HepG2 (cell line): ENCODE data around the gene CECR2.

Experiments
- NR3C1 ChIP-seq: sonication (generic); formaldehyde crosslinking; IDR thresholded peaks from 2 replicates; pipeline ENCODE4 v1.4.0; 2020; ENCODE audit warnings: missing genetic modification reagents
- ZBTB42 ChIP-seq: sonication (generic); formaldehyde crosslinking; IDR thresholded peaks from 2 replicates; pipeline ENCODE4 v1.5.0; 2020; ENCODE audit warnings: mild to moderate bottlenecking, missing genetic modification reagents
- ZNF274 ChIP-seq: sonication (generic); formaldehyde crosslinking; IDR thresholded peaks from 2 replicates; pipeline ENCODE4 v1.5.1; 2020; ENCODE audit warnings: mild to moderate bottlenecking, missing genetic modification reagents
- TF ChIP-seq, protein P1 (sequence below): sonication (generic); formaldehyde crosslinking; IDR thresholded peaks from 2 replicates; pipeline ENCODE4 v1.5.0; 2020; ENCODE audit warnings: mild to moderate bottlenecking, missing genetic modification reagents, moderate library complexity
- TF ChIP-seq, protein P2 (sequence below): sonication (generic); formaldehyde crosslinking; IDR thresholded peaks from 2 replicates; pipeline ENCODE4 v1.4.0; 2020; ENCODE audit warnings: missing genetic modification reagents

DNA sequence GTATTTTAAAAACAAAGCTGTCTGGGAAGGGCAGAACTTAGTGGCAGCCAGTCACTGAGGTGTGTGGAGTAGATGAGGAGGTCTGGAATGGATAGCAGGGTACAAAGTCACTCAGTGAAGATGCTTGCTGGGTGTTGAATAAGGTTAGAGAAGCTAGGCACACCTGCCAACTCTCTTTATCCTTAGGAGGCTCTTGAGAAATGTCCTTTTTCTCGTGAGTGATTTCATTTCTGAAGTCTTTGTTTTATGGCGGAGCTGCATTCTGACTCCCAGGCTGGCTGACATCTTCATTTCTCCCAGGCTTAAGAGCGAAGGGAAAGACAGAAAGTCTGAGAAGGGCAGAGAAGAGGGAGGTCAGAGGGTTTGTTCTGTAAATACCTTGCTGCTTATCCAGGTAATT, 31.0 kb downstream of the CECR2 start:
- TF ChIP-seq, protein P1, sequence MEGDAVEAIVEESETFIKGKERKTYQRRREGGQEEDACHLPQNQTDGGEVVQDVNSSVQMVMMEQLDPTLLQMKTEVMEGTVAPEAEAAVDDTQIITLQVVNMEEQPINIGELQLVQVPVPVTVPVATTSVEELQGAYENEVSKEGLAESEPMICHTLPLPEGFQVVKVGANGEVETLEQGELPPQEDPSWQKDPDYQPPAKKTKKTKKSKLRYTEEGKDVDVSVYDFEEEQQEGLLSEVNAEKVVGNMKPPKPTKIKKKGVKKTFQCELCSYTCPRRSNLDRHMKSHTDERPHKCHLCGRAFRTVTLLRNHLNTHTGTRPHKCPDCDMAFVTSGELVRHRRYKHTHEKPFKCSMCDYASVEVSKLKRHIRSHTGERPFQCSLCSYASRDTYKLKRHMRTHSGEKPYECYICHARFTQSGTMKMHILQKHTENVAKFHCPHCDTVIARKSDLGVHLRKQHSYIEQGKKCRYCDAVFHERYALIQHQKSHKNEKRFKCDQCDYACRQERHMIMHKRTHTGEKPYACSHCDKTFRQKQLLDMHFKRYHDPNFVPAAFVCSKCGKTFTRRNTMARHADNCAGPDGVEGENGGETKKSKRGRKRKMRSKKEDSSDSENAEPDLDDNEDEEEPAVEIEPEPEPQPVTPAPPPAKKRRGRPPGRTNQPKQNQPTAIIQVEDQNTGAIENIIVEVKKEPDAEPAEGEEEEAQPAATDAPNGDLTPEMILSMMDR (CRISPR knock-in tag) = no peak
- TF ChIP-seq ZNF274 (no peak), ZBTB42 (CRISPR knock-in tag) (no peak), NR3C1 (CRISPR knock-in tag) (no peak)
- TF ChIP-seq, protein P2, sequence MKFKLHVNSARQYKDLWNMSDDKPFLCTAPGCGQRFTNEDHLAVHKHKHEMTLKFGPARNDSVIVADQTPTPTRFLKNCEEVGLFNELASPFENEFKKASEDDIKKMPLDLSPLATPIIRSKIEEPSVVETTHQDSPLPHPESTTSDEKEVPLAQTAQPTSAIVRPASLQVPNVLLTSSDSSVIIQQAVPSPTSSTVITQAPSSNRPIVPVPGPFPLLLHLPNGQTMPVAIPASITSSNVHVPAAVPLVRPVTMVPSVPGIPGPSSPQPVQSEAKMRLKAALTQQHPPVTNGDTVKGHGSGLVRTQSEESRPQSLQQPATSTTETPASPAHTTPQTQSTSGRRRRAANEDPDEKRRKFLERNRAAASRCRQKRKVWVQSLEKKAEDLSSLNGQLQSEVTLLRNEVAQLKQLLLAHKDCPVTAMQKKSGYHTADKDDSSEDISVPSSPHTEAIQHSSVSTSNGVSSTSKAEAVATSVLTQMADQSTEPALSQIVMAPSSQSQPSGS (CRISPR knock-in tag) = no peak
